GM12872 (cell line): ENCODE measurements around the gene NCDN.

ENCODE experiments used
- TF ChIP-seq, protein P1 (sequence below): IDR thresholded peaks from 3 replicates; pipeline ENCODE4 v1.5.1; 2011; ENCODE audit warnings: low read depth, mild to moderate bottlenecking, low read length, moderate library complexity; ENCODE audit not compliant: insufficient read depth

Gene NCDN

DNA sequence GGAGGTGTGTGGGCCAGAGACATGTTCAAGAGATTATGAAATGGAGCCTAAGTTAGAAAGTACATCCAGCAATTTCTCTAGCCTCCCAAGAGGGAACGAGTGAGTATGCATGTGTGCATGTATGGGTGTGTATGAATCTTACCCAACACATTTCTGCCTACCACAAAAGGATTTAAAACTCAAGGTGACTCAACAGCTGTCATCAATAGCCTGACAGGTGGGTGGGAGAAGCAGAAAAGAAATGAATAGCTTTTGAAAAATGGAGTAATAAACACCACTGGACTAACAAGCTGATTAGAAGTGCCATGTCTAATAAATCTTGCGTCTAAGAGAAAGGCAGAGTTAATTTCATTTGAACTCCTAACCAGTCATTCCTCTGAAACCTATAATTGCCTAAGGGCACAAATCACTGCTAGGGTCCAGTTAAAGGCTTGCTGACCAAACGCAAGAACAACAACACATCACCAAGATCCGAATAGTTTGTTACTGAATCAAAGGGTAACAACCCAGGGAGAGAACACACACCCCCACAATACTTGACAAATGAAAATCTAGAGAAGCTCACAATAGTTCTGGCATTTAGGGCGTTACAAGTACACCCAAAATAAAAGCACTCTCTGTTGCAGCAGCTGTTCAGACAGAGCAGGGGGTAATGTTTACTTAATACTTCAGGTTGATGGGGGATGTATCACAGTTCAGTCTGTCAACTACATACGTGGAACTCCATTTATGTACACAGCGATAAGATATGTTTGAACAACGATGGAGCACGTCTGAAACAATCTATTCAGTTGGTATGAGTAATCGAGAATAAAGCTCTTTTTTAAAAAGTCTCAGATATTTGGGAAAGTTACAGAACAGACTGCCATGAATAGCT is 1.8 kb upstream of the NCDN start:
- TF ChIP-seq, protein P1, sequence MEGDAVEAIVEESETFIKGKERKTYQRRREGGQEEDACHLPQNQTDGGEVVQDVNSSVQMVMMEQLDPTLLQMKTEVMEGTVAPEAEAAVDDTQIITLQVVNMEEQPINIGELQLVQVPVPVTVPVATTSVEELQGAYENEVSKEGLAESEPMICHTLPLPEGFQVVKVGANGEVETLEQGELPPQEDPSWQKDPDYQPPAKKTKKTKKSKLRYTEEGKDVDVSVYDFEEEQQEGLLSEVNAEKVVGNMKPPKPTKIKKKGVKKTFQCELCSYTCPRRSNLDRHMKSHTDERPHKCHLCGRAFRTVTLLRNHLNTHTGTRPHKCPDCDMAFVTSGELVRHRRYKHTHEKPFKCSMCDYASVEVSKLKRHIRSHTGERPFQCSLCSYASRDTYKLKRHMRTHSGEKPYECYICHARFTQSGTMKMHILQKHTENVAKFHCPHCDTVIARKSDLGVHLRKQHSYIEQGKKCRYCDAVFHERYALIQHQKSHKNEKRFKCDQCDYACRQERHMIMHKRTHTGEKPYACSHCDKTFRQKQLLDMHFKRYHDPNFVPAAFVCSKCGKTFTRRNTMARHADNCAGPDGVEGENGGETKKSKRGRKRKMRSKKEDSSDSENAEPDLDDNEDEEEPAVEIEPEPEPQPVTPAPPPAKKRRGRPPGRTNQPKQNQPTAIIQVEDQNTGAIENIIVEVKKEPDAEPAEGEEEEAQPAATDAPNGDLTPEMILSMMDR = no peak

DNA sequence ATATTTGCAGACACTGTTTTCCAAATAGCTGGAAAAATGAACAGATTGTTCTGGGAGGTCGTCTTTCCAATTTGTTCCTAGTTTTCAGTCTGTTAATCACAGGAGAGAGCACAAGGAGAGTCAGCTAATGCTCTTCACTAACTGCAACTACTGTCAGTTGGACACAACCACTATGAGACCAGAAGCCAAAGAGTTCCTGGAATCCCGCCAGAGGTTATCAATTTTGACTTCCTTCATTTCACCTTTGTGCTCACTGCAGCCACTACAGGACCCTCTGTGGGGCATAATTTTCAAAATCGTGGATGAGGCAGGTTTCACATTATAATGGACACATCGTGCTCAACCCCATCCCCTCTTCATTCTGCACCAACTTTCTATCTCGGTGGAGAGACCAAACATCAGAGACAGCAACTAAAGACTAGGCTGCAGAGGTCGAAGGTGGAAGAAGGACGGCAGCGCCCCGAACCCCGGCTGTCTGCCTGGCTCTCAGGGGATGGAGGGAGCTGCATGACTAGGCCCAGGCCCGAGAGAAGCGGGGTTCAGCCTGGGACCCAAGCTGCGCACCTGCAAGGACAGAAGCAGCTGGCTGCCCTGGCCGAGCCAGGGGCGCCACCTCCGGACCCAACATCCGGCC is 998 bp upstream of the NCDN start:
- TF ChIP-seq, protein P1 = no peak

DNA sequence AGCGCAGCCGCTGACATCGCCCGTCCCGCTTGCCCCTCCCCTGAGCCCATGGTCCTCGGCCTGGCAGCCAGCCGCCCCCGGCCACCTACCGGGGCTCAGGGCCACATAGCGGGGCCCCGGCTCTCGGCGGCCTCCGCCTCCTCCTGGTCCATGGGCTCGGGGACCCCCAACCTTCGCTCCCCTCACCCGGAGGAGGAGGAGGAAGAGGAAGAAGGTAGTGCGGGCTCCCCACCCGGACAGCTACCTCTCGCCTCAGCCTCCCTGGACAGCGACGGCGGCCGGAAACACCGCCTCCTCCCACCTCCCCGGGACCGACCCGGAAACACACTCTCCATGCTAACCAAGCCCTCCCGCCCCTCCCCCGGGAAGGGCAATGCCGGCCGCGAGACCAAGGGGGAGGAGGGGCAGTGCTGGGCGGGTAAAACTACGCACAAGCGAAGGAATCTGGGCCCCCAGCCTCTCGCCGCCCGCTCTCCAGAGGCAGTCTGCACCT is 435 bp upstream of the NCDN start, which contains the start of gene KIAA0319L:
TSS of gene KIAA0319L (minus strand) at position 286 of the 493 bp plus-strand sequence. CDS start 2,912 bp downstream, outside the sequence.
- TF ChIP-seq, protein P1 = no peak

DNA sequence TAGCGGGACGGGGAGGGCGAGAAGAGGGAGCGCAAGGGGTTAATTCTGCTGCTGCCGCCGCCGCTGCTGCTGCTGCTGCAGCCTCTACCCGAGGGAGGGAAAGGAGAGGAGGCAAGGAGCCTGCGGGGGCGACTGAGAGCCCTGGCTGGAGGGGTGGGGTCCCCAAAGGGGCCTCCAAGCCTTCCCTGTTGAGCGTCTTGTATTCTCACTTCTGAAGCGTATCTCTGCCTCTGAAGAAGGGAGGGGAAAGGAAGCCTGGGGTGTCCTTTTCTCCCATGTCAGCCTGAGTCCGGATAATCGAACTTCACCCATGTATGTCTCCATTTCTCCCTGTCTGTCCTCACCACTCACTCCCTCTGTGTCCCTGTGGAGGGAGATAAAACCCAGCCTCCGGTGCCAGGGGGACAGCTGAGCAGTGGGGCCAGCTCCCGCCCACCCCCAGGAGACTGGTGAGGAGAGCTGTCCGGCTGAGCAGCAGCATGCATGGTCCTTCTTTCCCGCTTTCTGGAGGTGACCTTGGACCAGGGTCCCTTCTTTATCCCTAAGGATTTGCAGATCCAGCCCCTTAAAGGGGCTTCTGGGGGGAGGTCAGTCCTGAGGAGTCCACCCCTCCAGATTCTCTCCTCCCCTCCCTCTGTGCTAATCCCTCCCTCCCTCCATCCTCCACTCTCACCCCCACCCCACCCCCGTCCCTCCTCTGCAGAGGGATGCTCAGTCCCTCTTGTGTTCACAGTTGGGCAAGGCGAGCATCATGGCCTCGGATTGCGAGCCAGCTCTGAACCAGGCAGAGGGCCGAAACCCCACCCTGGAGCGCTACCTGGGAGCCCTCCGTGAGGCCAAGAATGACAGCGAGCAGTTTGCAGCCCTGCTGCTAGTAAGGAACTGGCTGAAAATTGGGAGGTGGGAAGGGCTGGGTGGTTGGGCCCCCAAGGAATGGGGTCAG is 1.0 kb downstream of the NCDN start:
- TF ChIP-seq, protein P1 = no peak

DNA sequence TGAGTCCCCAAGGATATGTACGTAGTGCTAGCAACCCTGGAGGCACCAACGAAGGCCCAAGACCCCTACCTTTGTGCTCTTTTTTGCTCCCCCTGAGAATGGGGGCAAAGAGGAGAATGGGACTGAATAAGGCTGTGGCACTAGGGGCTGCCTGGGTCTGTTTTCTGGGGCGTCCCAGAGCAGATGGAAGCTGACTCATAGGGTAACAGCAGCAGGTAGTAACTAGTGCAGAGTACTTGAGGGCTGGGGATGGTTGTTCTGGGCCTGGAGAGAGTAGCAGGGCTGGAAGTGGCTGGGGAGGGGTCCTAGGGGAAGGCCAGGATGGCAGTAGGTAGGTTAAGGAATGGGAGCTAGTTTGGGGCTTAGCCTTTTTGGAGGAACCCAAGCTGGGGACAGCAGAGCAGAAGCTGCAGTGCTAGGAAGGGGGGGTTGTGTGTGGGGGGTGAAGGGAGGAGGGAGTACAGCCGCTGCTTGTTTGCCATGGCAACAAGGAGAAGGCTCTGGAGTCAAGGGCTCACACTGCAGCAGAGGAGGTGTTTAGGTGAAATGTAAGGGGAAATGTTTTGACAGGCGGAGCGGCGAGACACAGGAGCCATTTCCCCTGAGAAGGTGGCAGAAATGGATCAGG is 1.8 kb downstream of the NCDN start:
- TF ChIP-seq, protein P1 = no peak

DNA sequence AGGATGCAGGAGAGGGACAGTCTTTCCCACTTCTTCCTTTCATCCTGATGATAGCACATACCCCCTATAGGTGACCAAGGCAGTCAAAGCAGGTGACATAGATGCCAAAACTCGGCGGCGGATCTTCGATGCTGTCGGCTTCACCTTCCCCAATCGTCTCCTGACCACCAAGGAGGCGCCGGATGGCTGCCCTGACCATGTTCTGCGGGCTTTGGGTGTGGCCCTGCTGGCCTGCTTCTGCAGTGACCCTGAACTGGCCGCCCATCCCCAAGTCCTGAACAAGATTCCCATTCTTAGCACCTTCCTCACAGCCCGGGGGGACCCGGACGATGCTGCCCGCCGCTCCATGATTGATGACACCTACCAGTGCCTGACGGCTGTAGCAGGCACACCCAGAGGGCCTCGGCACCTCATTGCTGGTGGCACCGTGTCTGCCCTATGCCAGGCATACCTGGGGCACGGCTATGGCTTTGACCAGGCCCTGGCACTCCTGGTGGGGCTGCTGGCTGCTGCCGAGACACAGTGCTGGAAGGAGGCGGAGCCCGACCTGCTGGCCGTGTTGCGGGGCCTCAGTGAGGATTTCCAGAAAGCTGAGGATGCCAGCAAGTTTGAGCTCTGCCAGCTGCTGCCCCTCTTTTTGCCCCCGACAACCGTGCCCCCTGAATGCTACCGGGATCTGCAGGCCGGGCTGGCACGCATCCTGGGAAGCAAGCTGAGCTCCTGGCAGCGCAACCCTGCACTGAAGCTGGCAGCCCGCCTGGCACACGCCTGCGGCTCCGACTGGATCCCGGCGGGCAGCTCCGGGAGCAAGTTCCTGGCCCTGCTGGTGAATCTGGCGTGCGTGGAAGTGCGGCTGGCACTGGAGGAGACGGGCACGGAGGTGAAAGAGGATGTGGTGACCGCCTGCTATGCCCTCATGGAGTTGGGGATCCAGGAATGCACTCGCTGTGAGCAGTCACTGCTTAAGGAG is 2.9 kb downstream of the NCDN start:
- TF ChIP-seq, protein P1 = no peak
